HG02642 (cell line): ENCODE results near the gene UNC5A.

Experiments used
- ATAC-seq: cut with Tn5 transposase; IDR thresholded peaks from one replicate; pipeline ENCODE4 v1.9.1; 2021; ENCODE audit warnings: mild to moderate bottlenecking; ENCODE audit not compliant: unreplicated experiment, poor library complexity

UNC5A gene

GRCh38 chr5:176837707-176838115 lies 27.4 kb downstream of the UNC5A start:
- peak; percentile 56 for ATAC-seq

DNA sequence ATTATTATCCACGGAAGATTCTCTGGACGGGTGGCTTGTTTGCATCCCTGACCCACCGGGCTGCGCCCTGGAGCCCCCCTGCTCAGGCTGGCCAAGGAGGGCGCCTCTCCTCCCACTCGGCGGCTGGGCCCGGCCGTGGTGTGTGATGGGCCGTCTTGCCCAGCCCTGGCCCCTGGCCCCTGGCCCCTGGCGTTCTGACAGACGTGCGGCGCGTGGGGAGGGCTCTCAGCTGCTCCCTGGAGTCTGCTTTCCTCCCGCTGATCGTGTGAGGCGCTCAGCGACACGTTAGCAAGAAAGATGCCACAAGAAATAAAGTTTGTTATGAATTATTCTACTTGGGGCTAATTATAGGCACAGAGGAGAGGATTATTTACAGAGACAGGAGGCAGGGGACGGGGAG lies 33.3 kb downstream of the UNC5A start:
- ATAC-seq, result no peak

GRCh38 chr5:176844281-176844680 lies 33.9 kb downstream of the UNC5A start:
- ATAC-seq, result no peak

- ATAC-seq, result no peak
Observed at GRCh38 chr5:176844706-176845391, 34.5 kb downstream of the UNC5A start.

- ATAC-seq, result no peak
Observed at GRCh38 chr5:176845392-176845713, 35.0 kb downstream of the UNC5A start.

DNA sequence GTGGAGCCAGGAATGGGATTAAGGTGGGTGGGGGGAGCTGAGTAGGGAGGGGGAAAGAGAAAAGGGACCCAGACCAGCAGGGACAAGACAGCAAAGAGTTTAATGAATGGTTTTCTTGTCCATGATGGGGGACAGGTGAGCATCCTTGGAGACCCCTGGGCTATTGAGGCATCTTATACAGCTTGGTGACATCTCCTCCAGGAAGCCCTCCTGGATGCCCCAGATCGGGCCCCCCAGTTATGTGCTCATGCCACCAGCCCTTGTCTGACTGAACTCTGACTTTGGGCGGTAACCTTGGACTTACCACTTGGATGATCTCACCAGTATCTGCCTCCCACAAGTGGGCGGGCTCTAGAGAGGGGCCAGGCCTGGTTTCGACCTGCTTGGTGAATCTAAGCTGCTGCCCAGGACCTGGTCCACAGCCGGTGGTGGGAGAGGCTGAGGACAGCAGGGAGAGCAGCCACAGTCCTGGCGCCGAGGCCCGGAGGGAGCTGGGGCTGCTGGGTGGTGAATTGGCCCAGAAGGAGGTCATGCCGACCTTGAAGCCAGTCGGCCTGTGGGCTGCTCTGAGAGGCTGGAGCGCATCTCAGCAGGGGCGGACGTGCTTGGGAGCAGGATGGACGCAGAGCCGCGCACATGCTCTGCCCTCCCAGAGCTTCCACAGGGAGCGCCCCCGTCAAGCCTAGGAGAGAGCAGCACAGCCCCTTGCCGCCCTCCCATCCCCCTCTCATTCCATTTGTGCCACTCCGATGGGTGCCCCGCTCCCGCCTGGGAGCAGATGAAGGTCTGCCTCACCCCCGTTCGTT lies 36.2 kb downstream of the UNC5A start:
- no peak for ATAC-seq

DNA sequence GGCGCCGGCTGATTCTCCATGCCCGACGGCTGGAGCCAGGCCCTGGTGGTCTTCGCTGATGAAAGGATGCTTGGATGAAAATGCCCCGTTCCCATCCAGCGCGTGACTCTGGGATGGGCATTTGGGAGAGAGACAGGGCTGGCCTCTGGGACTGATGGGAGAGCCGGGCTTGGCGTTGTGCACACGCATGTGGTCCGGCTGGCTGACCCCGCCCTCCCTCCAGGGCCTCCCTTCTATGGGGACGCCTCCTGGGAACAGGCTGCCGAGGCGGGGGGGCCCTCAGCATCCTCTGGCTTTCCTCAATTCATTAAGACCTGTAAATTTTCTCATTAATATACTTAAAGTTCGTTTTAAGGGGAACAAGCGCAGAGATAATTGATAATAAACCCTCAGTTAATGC lies 36.8 kb downstream of the UNC5A start:
- ATAC-seq, result no peak

DNA sequence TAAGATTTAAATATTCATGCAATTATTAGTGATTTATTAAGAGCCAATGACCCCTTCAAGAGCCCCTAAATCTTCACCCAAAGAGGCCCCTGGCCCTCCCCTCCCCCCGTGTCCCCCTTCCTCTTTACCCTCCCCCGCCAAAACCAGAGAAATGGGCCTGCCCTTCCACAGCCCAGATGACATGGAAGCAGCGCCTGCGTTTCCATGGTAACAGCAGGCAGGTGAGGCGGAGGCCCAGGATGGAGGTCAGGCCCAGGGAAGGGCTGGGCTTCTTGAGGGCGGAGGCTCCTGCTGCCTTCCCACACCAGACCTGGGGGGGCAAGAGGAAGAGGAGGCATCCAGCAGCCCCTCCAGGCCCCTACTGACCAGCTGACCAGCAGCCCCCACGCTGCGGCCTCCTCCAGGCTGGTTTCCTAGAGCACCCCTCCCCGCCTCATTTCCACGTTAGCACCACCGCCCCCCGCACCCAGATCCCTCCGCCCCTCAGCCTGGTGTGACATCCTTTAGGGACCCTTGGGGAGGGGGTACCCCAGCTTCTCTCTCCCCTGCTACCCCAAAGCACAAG lies 37.4 kb downstream of the UNC5A start:
- ATAC-seq, result no peak

GRCh38 chr5:176848651-176849050 lies 38.3 kb downstream of the UNC5A start:
- no peak for ATAC-seq

GRCh38 chr5:176849611-176850227 lies 39.4 kb downstream of the UNC5A start:
- no peak for ATAC-seq

GRCh38 chr5:176850371-176851245 lies 40.2 kb downstream of the UNC5A start:
- ATAC-seq, result no peak

DNA sequence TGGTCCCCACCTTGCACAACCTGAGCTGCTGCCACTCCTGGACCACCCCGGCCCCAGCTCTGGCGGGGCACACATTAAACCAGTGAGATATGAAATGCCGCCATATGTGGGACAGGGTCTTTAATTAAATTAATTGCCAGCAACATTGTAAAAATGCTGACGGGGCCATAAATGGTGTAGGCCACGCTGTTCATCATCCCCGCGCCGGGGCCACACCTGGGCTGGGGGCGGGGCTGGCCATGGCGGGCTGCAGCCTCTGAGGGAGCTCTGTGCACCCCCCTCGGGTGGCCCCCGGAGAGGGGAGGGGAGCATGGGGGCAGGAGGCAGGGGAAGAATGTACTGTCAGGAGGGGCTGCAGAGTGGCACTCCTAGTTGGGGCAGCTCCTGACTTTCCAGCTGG lies 41.0 kb downstream of the UNC5A start:
- ATAC-seq, result no peak

DNA sequence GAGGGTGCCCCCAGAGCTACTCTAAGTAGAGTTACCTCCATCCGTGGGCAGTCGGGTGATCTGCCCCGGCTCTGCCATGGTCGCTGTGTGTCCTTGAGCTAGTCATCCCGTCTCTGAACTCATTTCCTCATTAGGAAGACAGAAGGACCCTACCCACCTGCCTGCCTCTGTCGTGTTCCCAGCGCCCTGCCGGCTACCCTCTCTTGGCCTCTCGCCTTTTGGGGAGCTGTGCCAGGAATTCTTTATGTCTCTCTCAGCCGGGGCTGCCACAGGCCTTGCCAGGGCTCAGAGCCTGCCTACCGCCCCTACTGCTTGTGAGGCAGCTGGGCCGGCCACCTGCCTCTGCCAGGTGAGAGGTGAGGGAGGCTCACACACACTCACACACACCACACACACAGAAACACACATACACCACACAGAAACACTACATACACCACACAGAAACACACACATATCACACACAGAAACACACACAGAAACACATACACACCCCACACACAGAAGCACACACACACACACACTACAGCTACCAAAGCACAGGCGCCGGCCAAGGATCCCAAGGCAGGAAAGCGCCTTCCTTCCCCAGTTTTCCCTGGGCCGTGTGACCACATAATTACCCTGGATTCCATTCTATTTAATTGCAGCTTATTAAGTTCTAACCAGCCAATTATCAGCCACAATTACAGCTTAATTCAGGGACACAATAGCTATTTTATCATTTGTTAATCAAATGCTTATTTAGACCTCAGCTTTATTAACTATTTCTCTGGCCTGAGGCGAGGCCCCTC lies 41.7 kb downstream of the UNC5A start:
- ATAC-seq, result no peak

DNA sequence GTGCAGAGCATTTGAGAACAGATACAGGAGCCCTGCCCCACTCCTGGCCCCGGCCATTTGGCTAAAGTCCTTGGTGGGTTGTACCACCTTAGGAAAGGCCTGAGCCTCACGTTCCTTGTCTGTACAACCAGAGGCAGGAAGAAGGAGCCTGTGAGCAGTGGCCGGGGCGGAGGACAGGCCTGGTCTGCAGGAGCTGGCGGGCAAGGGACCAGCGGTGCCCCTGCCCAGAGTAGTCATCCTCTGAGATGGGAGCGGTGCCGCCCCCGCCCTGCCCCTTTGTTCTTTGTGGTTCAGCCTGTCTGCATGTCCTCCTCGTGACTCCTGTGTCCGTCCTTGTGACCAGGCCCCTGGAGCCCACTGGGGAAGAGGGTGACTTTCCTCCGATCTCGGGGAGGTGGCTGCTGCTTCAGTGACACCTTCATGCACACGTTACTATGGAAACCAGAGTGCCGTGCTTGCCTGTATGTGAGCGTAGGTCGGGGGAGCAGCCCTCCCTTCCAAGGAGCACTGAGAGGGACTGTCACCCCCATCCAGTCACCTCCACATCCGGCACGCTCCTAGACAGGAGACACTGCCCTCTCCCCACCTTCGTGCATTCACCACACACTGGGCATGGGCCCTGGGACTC lies 42.9 kb downstream of the UNC5A start:
- ATAC-seq, result no peak

- no peak for ATAC-seq
Observed at GRCh38 chr5:176854164-176854563, 43.8 kb downstream of the UNC5A start.

- no peak for ATAC-seq
Observed at GRCh38 chr5:176855598-176855997, 45.2 kb downstream of the UNC5A start.

- no peak for ATAC-seq
Observed at GRCh38 chr5:176856746-176857145, 46.4 kb downstream of the UNC5A start.

GRCh38 chr5:176857216-176857893 lies 47.0 kb downstream of the UNC5A start:
- ATAC-seq, result no peak

- ATAC-seq, result no peak
Observed at GRCh38 chr5:176857894-176858273, 47.5 kb downstream of the UNC5A start.
